ENCODE measurements around the gene OASL.

DNA sequence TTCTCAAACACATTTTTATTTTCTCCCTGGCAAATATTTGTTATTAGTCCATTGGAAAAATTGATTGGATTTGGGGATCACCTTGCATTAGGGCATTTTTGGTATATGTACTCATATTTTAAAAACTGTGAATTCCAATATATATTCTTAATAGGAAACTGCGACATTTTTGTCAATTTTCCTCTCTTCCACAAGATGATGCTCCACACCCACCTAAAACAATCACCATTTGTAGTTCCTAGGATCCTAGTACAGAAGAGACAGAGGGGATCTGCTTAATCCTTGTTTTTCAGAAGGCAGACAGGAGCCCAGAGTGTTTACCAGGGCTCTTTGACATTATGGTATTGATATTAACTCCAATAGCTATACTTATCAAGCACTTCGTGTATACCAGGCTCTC is 22.8 kb upstream of the OASL start:
- TF ChIP-seq POLR2A (IDR thresholded peaks at IDR 0.05) (no peak), EP300 (IDR thresholded peaks at IDR 0.05) (no peak)
- TF ChIP-seq, protein P1, sequence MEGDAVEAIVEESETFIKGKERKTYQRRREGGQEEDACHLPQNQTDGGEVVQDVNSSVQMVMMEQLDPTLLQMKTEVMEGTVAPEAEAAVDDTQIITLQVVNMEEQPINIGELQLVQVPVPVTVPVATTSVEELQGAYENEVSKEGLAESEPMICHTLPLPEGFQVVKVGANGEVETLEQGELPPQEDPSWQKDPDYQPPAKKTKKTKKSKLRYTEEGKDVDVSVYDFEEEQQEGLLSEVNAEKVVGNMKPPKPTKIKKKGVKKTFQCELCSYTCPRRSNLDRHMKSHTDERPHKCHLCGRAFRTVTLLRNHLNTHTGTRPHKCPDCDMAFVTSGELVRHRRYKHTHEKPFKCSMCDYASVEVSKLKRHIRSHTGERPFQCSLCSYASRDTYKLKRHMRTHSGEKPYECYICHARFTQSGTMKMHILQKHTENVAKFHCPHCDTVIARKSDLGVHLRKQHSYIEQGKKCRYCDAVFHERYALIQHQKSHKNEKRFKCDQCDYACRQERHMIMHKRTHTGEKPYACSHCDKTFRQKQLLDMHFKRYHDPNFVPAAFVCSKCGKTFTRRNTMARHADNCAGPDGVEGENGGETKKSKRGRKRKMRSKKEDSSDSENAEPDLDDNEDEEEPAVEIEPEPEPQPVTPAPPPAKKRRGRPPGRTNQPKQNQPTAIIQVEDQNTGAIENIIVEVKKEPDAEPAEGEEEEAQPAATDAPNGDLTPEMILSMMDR (IDR thresholded peaks at IDR 0.05): peak in 1 of 3 donors; percentile 53
